SK-N-SH treated with all-trans-retinoic acid at 6 μM for 48 hours (cell line): ENCODE measurements around the gene NR1D2.

ENCODE experiments used
- BACH2 ChIP-seq: fragments of 250-450 bp; sonication (Bioruptor Pico); IDR thresholded peaks from 2 replicates; pipeline ENCODE4 v1.9.0; 2021; ENCODE audit warnings: mild to moderate bottlenecking, borderline replicate concordance
- CREB5 ChIP-seq: fragments of 250-450 bp; sonication (Bioruptor Pico); IDR thresholded peaks from 2 replicates; pipeline ENCODE4 v1.5.1; 2020; ENCODE audit warnings: low read depth, mild to moderate bottlenecking, moderate library complexity
- ESRRG ChIP-seq: fragments of 250-450 bp; sonication (Bioruptor Pico); IDR thresholded peaks from 2 replicates; pipeline ENCODE4 v1.6.1; 2021; ENCODE audit warnings: mild to moderate bottlenecking
- PATZ1 ChIP-seq: fragments of 250-450 bp; sonication (Bioruptor Pico); IDR thresholded peaks from 2 replicates; pipeline ENCODE4 v1.8.0; 2020; ENCODE audit warnings: mild to moderate bottlenecking, moderate library complexity, borderline replicate concordance
- PPARA ChIP-seq: fragments of 250-450 bp; sonication (Bioruptor Pico); IDR thresholded peaks from 2 replicates; pipeline ENCODE4 v1.5.0; 2020; ENCODE audit warnings: mild to moderate bottlenecking, borderline replicate concordance
- SNAI2 ChIP-seq: fragments of 250-450 bp; sonication (Bioruptor Pico); IDR thresholded peaks from 2 replicates; pipeline ENCODE4 v1.5.0; 2020; ENCODE audit warnings: mild to moderate bottlenecking, moderate library complexity
- TCF4 ChIP-seq: fragments of 250-450 bp; sonication (Bioruptor Pico); IDR thresholded peaks from 2 replicates; pipeline ENCODE4 v1.8.0; 2021; ENCODE audit warnings: mild to moderate bottlenecking, moderate library complexity, borderline replicate concordance
- TOX ChIP-seq: fragments of 250-450 bp; sonication (Bioruptor Pico); IDR thresholded peaks from 2 replicates; pipeline ENCODE4 v1.8.0; 2021; ENCODE audit warnings: mild to moderate bottlenecking, moderate library complexity, borderline replicate concordance
- ZFP3 ChIP-seq: fragments of 250-450 bp; sonication (Bioruptor Pico); IDR thresholded peaks from 2 replicates; pipeline ENCODE4 v1.5.0; 2020; ENCODE audit warnings: mild to moderate bottlenecking, moderate library complexity

GRCh38 chr3:24017305-24017704 lies 72.2 kb downstream of the NR1D2 start:
- TF ChIP-seq TOX (no peak), PPARA (CRISPR knock-in tag) (no peak), CREB5 (no peak), ZFP3 (CRISPR knock-in tag) (no peak), BACH2 (no peak), PATZ1 (CRISPR knock-in tag) (no peak), TCF4 (no peak), ESRRG (CRISPR knock-in tag) (no peak), SNAI2 (CRISPR knock-in tag) (no peak)
